ENCODE measurements around the gene LRRTM1. TPM values are rescaled to one million over a fixed set of nuclear protein-coding genes. Genes with fewer than 3 reads are reported as not detected.

LRRTM1 gene
- not detected for total RNA-seq

GRCh38 chr2:80303909-80304837 is at the start of gene LRRTM1:
TSS of gene LRRTM1 (minus strand) at chr2:80304752. CDS start at chr2:80303819, 933 bp downstream.
- CTCF ChIA-PET, result no interaction called here
- POLR2A ChIA-PET, result no interaction called here

DNA sequence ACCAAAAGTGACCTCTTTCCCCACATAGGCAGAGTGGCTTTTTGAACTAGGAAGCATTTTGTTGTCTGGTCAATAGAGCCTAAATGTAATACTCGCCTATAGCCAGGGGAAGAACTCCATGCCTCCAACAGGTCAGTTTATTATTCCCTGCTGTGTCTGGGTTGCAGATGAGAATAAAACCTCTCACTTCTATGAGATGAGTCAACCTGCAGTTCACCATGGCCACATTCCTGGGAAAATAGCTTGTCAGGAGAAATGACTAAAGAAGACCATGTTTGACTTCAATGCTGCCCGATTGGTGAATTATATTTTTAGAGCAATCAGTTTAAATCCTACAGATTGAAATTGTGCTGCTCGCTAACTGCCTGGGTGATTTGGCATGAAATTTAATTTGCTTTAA is 46.7 kb upstream of the LRRTM1 start:
- ChIA-PET POLR2A (no interaction called here), CTCF (no interaction called here)

- CTCF ChIA-PET, result no interaction called here
Measured at GRCh38 chr2:80348953-80349352, 44.4 kb upstream of the LRRTM1 start.

DNA sequence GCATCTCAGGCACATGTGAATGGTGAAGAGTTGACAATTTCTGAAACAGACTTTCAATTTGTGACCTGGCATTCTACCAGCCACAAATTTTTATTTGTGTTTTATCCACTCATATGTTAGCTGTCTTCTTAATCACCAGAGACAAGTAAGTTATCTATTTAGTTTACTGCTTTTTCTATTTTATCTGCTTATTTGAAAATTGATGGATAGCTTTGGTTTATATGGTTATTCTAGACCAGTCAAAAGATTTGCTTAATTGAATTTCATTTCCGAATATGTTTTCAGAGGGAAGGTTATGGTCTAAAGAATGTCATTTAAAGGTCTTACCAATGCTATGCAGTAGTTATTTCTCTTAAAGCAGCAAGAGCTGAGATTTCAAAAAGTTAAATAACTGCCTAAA is 43.5 kb upstream of the LRRTM1 start:
- ChIA-PET CTCF (no interaction called here), POLR2A (no interaction called here)

More at GRCh38 chr2:80348953-80349352, 44.4 kb upstream of the LRRTM1 start:
- POLR2A ChIA-PET, result no interaction called here

GRCh38 chr2:80340022-80340421 is 35.5 kb upstream of the LRRTM1 start:
- ChIA-PET POLR2A (no interaction called here), CTCF (no interaction called here)

DNA sequence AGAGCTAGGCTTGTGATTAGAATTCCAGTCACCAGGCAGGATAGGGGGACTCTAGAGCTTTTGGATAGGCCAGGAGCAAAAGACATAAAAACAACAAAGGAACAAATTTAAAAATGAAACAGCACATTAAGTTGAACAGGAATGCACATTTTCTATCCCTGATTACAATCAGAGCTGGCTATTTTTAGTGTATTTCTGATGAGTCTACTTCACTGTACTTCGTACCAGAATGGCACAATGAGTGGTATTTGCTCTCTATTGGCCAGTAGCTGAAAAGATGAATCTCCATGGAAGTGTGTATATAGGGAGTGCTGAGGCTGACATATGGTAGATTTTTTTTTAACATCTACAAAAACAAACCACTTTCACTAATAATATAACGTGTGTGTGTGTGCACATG is 34.2 kb upstream of the LRRTM1 start:
- CTCF ChIA-PET, result no interaction called here
- POLR2A ChIA-PET, result no interaction called here

- ChIA-PET CTCF (no interaction called here), POLR2A (no interaction called here)
Measured at GRCh38 chr2:80335411-80335810, 30.9 kb upstream of the LRRTM1 start.

GRCh38 chr2:80333886-80334285 is 29.3 kb upstream of the LRRTM1 start:
- ChIA-PET CTCF (no interaction called here), POLR2A (no interaction called here)

- ChIA-PET POLR2A (no interaction called here), CTCF (no interaction called here)
Measured at GRCh38 chr2:80330527-80331450, 26.2 kb upstream of the LRRTM1 start.

- ChIA-PET CTCF (no interaction called here), POLR2A (no interaction called here)
Measured at GRCh38 chr2:80329491-80329890, 24.9 kb upstream of the LRRTM1 start.

GRCh38 chr2:80328159-80328571 is 23.6 kb upstream of the LRRTM1 start:
- POLR2A ChIA-PET, result no interaction called here

GRCh38 chr2:80326861-80327260 is 22.3 kb upstream of the LRRTM1 start:
- ChIA-PET POLR2A (no interaction called here), CTCF (no interaction called here)

More at GRCh38 chr2:80328159-80328571, 23.6 kb upstream of the LRRTM1 start:
- CTCF ChIA-PET, result no interaction called here

DNA sequence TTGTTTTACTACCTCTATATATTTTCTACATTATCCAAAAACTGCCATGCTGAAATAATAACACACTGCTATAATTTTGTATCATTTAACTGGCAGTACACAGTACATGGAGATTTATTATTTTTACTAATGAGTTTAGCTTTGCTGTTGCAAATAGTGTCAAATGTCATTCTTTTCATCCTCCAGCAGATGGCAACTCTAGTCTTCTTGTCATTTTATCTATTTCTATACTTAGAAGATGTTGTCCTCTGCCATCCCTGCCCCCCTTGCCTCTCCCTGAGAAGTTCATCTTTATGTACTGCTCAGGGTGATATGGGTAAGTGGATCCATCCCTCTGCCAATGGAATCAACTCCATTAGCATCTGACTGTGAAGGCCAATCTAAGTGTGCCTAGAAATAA is 21.7 kb upstream of the LRRTM1 start:
- CTCF ChIA-PET, result no interaction called here
- POLR2A ChIA-PET, result no interaction called here

DNA sequence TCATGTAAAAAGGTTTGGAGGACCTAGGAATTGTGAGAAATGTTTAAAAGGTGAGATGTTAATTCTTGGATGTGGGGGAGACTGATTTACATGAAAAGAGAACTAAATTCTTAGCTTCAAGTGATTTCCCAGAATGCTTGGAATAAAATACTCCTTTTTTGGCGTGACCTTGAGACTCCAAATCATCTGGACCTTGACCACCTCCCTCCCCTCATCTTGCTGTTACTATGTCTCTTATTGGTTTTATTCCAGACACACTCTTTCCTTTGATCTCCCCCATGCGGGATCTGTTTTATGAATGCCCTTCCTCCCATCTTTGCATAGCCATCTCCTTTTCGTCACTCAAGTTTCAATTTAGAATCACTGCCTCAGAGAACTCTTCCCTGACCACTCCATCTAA is 20.0 kb upstream of the LRRTM1 start:
- ChIA-PET POLR2A (no interaction called here), CTCF (no interaction called here)

DNA sequence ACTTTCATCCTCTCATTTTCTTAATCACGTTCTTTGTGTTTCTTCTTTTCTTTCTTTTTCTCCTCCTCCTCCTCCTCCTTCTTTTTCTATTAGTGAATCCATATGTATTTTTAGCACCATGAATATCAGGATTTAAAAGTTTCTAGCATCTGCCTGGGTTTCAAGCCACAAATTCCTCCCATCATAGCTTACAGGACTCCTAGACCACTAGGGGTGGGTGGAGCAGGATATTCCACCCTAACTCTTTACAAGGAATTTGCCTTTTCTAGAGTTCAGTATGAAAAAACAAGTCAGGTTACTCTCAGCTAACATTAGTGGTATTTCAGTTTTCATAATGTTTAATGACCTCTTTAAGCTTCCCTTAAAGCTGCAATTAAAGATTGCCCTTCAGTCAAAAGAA is 19.1 kb upstream of the LRRTM1 start:
- CTCF ChIA-PET, result no interaction called here
- POLR2A ChIA-PET, result no interaction called here

DNA sequence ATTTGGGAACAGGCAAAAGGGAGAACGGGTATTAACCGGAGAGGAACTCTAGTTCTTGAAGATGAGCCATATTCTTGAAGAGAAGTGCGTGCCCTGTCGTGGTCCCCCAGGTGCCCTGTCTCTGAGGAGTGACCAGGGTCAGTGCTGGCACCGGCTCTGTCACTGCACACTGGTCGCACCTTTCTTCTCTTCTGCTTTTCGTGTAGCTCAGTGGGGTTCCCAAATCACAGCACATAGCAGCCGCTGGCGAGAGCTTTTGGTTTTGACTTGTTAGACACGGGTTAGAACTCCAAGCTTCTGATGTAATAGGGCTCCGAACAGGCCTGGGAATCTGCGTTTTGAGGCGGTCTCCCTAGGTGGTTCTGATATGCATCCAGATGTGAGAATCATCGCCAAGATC is 18.4 kb upstream of the LRRTM1 start:
- POLR2A ChIA-PET, result no interaction called here
- CTCF ChIA-PET, result no interaction called here

DNA sequence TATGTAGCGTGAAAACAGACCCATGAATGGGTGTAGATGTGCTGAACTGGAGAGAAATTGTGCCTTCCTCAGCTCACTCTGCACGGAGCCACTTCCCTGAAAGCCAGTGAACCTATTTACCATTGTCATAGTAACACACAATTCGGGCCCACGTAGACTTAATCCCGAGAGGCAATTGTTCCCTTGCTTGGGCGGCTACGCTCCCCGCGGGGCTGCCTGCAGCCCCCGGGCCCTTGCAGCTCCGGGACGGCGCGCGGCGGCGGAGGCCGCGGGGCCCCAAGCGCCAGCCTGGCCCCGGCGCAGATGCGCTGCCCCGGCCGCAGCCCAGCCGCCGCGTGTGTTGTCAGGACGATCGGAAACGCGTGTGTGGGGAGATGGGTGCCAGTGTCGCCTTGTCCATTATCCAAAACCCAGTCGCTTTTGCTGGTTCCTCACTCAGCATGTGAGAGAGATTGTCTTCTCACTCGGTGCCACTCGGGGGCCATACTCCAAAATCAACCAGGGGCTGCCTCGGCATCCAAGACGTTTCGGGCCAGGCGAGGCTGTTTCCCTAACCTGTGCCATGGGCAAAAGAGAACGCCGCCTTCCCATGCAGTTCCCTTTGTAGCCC is 17.9 kb upstream of the LRRTM1 start:
- CTCF ChIA-PET, result no interaction called here
- POLR2A ChIA-PET, result no interaction called here

- ChIA-PET CTCF (no interaction called here), POLR2A (no interaction called here)
Measured at GRCh38 chr2:80312282-80312839, 7.8 kb upstream of the LRRTM1 start.

- ChIA-PET CTCF (no interaction called here), POLR2A (no interaction called here)
Measured at GRCh38 chr2:80311304-80311703, 6.8 kb upstream of the LRRTM1 start.

All from activated CD8-positive, alpha-beta memory T cell treated with anti-CD3 and anti-CD28 coated beads for 36 hours (primary cell).